Activated naive CD4-positive, alpha-beta T cell treated with anti-CD3 and anti-CD28 coated beads, Interleukin-2, amount 50 U/mL, for 24 hours (primary cell): ENCODE results near the gene C15orf62.

ENCODE experiments used
- H3K27ac Mint-ChIP-seq: one replicate; pipeline ENCODE4 v1.8.0; 2021; ENCODE audit warnings: mild to moderate bottlenecking, mixed read lengths
- H3K27me3 Mint-ChIP-seq: one replicate; pipeline ENCODE4 v1.8.0; 2021; ENCODE audit warnings: mixed read lengths
- H3K36me3 Mint-ChIP-seq: one replicate; pipeline ENCODE4 v1.8.0; 2021; ENCODE audit warnings: mixed read lengths
- H3K4me1 Mint-ChIP-seq: one replicate; pipeline ENCODE4 v1.8.0; 2021; ENCODE audit warnings: mixed read lengths
- H3K4me3 Mint-ChIP-seq: one replicate; pipeline ENCODE4 v1.8.0; 2021; ENCODE audit warnings: mild to moderate bottlenecking, mixed read lengths
- H3K9me3 Mint-ChIP-seq: one replicate; pipeline ENCODE4 v1.8.0; 2021; ENCODE audit warnings: mixed read lengths

Gene C15orf62

DNA sequence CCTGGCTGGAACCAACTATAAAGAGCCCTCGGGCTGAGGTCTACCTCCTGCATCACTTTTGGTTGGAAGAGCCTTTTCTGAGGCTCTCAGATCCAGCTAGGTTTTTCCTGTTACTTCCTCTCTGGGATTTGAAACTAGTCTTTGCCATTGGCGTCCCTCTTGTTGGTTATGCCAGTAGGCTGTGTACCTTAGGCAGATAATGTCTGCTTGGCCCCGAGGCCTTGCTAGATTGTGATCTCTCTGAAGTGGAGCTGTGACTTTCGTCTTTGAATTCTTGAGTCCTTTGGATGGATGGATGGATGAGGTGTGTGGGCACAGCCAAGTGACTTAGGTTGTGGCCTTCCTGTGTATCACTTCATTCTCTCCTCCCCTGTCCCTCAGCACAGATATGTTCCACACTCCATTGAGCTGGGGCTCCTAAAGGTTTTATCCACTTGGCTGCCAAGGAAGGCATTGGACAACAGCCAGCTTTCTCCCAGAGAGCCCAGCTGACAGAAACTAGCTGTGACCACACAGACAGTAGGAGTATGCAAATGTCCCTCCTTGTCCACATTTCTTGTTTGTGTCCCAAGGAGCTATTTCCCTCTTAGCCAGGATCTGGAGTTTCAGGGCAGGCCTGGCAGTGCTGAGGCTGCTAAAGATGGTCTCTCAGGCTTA, 45.4 kb downstream of the C15orf62 start:
- no peaks in the 10 kb centered on the region for H3K27me3 Mint-ChIP-seq
- no peaks in the 10 kb centered on the region for H3K9me3 Mint-ChIP-seq
- H3K27ac Mint-ChIP-seq, result no peak overlapping the region
- peaks cover 7% of the 10 kb centered on the region for H3K36me3 Mint-ChIP-seq
- no peak overlapping the region for H3K4me3 Mint-ChIP-seq
- no peaks in the 10 kb centered on the region for H3K4me1 Mint-ChIP-seq

DNA sequence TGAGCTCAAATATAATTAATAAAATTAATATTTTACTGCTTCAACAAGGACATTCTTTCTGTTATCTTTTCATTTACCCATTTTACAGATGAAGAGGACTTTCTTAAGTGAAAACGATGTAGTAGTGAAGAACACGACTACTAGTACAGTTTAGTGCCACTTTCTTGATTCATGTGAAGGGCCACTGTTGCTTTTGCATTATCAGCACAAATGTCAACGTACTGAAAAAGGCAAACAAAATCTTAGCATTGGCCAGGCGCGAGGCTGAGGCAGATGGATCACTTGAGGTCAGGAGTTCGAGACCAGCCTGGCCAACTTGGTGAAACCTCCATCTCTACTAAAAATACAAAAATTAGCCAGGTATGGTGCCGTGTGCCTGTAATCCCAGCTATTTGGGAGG, 49.3 kb downstream of the C15orf62 start:
- Mint-ChIP-seq H3K27me3 (no peaks in the 10 kb centered on the region), H3K36me3 (peaks cover 6% of the 10 kb centered on the region), H3K4me3 (no peak overlapping the region), H3K4me1 (no peaks in the 10 kb centered on the region), H3K9me3 (no peaks in the 10 kb centered on the region), H3K27ac (no peak overlapping the region)

- Mint-ChIP-seq H3K9me3 (no peaks in the 10 kb centered on the region), H3K4me3 (no peak overlapping the region), H3K4me1 (no peaks in the 10 kb centered on the region), H3K27me3 (no peaks in the 10 kb centered on the region), H3K36me3 (no peaks in the 10 kb centered on the region), H3K27ac (no peak overlapping the region)
Measured at GRCh38 chr15:40821195-40821594, 51.4 kb downstream of the C15orf62 start.
